Naive thymus-derived CD8-positive, alpha-beta T cell (primary cell): ENCODE results near the gene HNRNPU. TPM values are rescaled to one million over a fixed set of nuclear protein-coding genes. Genes with fewer than 3 reads are reported as not detected.

Experiments
- ATAC-seq, 2 donors: fragments of 150-1000 bp; cut with Tn5 transposase in 1 of 2; sonication (Bioruptor Pico), chemical (Tn5 transposase) in 1 of 2; 1 replicate in 1 of 2; 2 replicates in 1 of 2; pipeline ENCODE4 v1.10.0; 2021; ENCODE audit warnings: mild to moderate bottlenecking in 2 of 2, moderate library complexity in 2 of 2
- POLR2A ChIA-PET: fragments of 350-600 bp; sonication (Branson Sonifier 250); formaldehyde crosslinking; loops from one replicate; lab custom pipeline; 2021; ENCODE audit warnings: antibody characterized with exemption; lab: Charles Lee
- DNase-seq, 10 donors: peaks; one replicate each; pipeline versions ENCODE4 v3.0.0 to v3.0.0-alpha.2; 2020 to 2022
- H3K27ac Mint-ChIP-seq, 10 donors: one replicate each; pipeline ENCODE4 v1.8.0; 2020 to 2022; ENCODE audit warnings: mild to moderate bottlenecking in 10 of 10, mixed read lengths in 10 of 10, moderate library complexity in 4 of 10, inconsistent platforms in 1 of 10
- H3K27me3 Mint-ChIP-seq, 5 donors: one replicate each; pipeline ENCODE4 v1.8.0; 2021 to 2022; ENCODE audit warnings: mixed read lengths in 5 of 5
- H3K36me3 Mint-ChIP-seq, 3 donors: one replicate each; pipeline ENCODE4 v1.8.0; 2020 to 2022; ENCODE audit warnings: mixed read lengths in 3 of 3, mild to moderate bottlenecking in 2 of 3, inconsistent platforms in 1 of 3
- H3K4me1 Mint-ChIP-seq, 4 donors: one replicate each; pipeline ENCODE4 v1.8.0; 2021 to 2022; ENCODE audit warnings: mixed read lengths in 4 of 4
- H3K4me3 Mint-ChIP-seq, 10 donors: one replicate each; pipeline ENCODE4 v1.8.0; 2020 to 2022; ENCODE audit warnings: mild to moderate bottlenecking in 10 of 10, mixed read lengths in 10 of 10, moderate library complexity in 6 of 10, inconsistent platforms in 1 of 10
- H3K9me3 Mint-ChIP-seq, 9 donors: one replicate each; pipeline ENCODE4 v1.8.0; 2020 to 2022; ENCODE audit warnings: mixed read lengths in 9 of 9, mild to moderate bottlenecking in 3 of 9, inconsistent platforms in 1 of 9, moderate library complexity in 1 of 9
- polyA plus RNA-seq, 3 donors: library from polyadenylated mRNA; unstranded; fragments of 300-500 nt; fragmentation: Illumina TruSeq; gene quantifications; one replicate each; pipeline ENCODE4 v1.2.3, GENCODE V29; 2021
- total RNA-seq, 8 experiments: library from RNA in 2 of 8; stranded (reverse) in 2 of 8; gene quantifications; one replicate each; pipeline ENCODE4 v1.2.3 and lab custom pipeline; 2021 to 2026

HNRNPU gene
- total and polyA plus RNA-seq, 5 experiments from 2014 or later, result 179 to 403 (median 392) TPM

- no peaks in the 10 kb centered on the region for H3K9me3 Mint-ChIP-seq
- H3K4me3 Mint-ChIP-seq, result no peak overlapping the region
- peak overlapping the region in 8 of 10 donors; percentile 19 to 80 (median 44) for H3K27ac Mint-ChIP-seq
- ATAC-seq, result no peak
- peaks cover 28 to 85% (median 71%) of the 10 kb centered on the region in 4 donors for H3K4me1 Mint-ChIP-seq
- POLR2A ChIA-PET, result interaction anchor here (1.0 to 25.8 kb wide), 5 partner anchors 4 to 121 kb away, joined by 4 to 1109 read pairs (median 7); partner anchors contain the start of genes COX20 and HNRNPU
- peaks cover 10 to 94% (median 36%) of the 10 kb centered on the region in 3 donors for H3K36me3 Mint-ChIP-seq
- H3K27me3 Mint-ChIP-seq, result no peaks in the 10 kb centered on the region
- DNase-seq, result no peak
These were observed 14.1 kb downstream of the HNRNPU start for GRCh38 chr1:244850099-244850852.

DNA sequence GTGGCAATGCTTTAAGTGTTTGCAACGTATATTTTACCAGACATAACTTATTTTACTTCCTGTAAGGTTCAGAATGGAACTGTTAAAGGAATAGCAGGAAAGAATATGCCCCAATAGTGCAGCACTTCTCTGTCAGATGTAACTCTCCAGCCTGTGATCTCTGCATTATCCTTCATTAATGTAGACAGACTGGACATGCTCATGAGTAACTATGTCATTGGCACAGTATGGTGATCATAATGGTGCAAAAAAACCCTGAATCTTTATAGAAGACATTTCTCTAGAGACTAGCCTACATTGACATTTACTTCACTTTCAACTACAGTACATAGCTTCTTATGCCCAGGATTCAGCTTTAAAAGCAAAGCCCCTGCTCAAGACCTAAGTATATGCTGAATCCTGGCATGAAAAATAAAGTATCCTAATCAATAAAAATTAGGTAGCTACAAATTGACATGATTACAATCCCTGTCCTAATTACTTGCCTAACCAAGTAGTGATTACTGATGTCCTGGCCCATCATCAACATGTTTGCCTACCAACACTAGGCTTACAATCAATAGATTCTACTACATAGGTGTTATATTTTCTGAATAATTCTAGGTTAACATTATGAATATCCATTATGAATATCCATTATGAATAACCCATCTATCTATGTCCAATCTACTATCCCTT lies 15.0 kb downstream of the HNRNPU start:
- no peak overlapping the region for H3K4me3 Mint-ChIP-seq
- POLR2A ChIA-PET, result interaction anchor here (0.7 to 25.8 kb wide), 4 partner anchors 5 to 1773 kb away, joined by 3 to 1109 read pairs (median 556); partner anchors contain the start of genes COX20 and HNRNPU
- H3K27ac Mint-ChIP-seq, result peak overlapping the region in 8 of 10 donors; percentile 6 to 60 (median 28)
- DNase-seq (no peak), ATAC-seq (no peak)
- no peaks in the 10 kb centered on the region for H3K27me3 Mint-ChIP-seq
- peaks cover 5 to 94% (median 29%) of the 10 kb centered on the region in 3 donors for H3K36me3 Mint-ChIP-seq
- H3K4me1 Mint-ChIP-seq, result peaks cover 23 to 84% (median 66%) of the 10 kb centered on the region in 4 donors
- no peaks in the 10 kb centered on the region for H3K9me3 Mint-ChIP-seq

DNA sequence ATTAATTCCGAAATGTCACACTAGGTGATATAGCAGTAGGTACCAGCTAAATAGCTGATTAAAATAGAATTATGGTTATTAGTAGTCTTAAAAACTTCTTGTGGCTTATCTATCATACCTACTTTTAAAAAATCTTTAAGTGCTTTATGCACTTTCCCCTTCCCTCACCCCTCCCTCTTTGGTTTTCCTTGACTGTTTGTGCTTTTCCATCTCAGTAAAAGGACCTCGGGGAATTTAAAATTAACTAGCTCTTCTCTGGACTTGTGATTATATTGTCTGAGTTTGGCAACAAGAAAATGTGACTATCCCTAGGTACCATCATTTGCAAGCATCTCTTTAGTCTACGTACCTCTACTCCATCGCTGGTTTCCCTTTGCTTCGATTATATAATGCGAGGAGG lies 17.7 kb downstream of the HNRNPU start:
- ATAC-seq, result no peak
- peaks cover 12 to 83% (median 54%) of the 10 kb centered on the region in 4 donors for H3K4me1 Mint-ChIP-seq

GRCh38 chr1:244844155-244845121 lies 19.9 kb downstream of the HNRNPU start:
- ATAC-seq (peak in 1 of 2 donors; percentile 20), DNase-seq (peak in 1 of 10 donors; percentile 20)
- H3K27me3 Mint-ChIP-seq, result no peaks in the 10 kb centered on the region
- H3K4me1 Mint-ChIP-seq, result peaks cover 18 to 82% (median 59%) of the 10 kb centered on the region in 4 donors
- H3K27ac Mint-ChIP-seq, result peak overlapping the region in 9 of 10 donors; percentile 2 to 81 (median 40)
- peaks cover 5 to 94% (median 19%) of the 10 kb centered on the region in 3 donors for H3K36me3 Mint-ChIP-seq
- H3K4me3 Mint-ChIP-seq, result peak overlapping the region in 4 of 10 donors; percentile 11 to 33 (median 25)
- H3K9me3 Mint-ChIP-seq, result no peaks in the 10 kb centered on the region
- POLR2A ChIA-PET, result interaction anchor here (0.9 to 25.8 kb wide), 3 partner anchors 0 to 125 kb away, joined by 3 to 1109 read pairs (median 1109); partner anchors contain the start of genes COX20 and HNRNPU

More for the DNA sequence above, 17.7 kb downstream of the HNRNPU start:
- POLR2A ChIA-PET, result interaction anchor here (1.0 to 25.8 kb wide), 3 partner anchors 2 to 123 kb away, joined by 5 to 1109 read pairs (median 1109); partner anchors contain the start of genes COX20 and HNRNPU
- peaks cover 5 to 93% (median 22%) of the 10 kb centered on the region in 3 donors for H3K36me3 Mint-ChIP-seq
- peak overlapping the region in 1 of 10 donors; percentile 37 for H3K27ac Mint-ChIP-seq
- peak overlapping the region in 1 of 10 donors; percentile 29 for H3K4me3 Mint-ChIP-seq
- no peak for DNase-seq
- H3K27me3 Mint-ChIP-seq, result no peaks in the 10 kb centered on the region
- no peaks in the 10 kb centered on the region for H3K9me3 Mint-ChIP-seq

DNA sequence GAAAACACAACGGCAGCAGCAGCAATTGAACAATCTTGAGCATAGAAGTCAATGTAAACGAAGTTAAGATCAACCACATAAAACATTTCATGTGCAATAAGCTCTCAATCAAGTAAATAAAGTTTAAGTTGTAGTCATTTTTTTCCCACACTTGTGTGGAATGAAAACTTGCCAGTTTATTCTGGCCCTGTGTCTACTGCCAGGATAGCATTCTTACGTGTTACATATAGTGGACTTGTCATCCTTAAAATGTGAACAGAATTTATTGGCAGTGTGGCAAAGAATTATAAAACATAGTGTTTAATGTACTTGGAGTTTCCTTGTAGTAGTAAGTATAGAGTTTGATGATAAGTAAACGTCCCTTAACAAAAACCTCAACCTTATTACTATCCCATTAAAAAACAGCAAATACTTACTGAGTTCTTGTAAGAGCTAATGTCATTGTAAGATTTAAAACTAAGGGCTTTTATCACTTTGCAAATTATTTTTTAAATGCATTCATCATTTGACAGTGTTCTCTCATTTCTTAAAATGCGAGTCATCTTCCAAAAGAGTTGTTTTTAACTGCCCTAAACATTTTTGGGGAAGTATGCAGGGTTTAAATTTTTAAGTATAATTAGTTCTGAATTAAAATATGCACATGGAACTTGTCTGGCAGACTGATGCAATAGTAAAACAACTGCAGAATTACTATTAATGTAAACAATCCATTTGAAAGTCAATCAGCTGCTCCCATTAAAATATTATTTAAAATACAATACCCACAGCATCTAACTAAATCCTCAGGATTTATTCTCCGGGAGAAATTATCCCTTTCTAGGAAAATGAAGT lies 21.0 kb downstream of the HNRNPU start:
- H3K27ac Mint-ChIP-seq, result peak overlapping the region in 2 of 10 donors; percentile 40 to 98
- POLR2A ChIA-PET, result interaction anchor here (0.9 to 25.8 kb wide), 3 partner anchors 1 to 126 kb away, joined by 3 to 1109 read pairs (median 1109); partner anchors contain the start of genes COX20 and HNRNPU
- peaks cover 2 to 93% (median 28%) of the 10 kb centered on the region in 3 donors for H3K36me3 Mint-ChIP-seq

GRCh38 chr1:244841273-244841927 lies 22.9 kb downstream of the HNRNPU start:
- ATAC-seq (no peak), DNase-seq (no peak)
- Mint-ChIP-seq H3K27me3 (no peaks in the 10 kb centered on the region), H3K9me3 (peaks cover 0 to 7% (median 0%) of the 10 kb centered on the region in 9 donors), H3K36me3 (peaks cover 8 to 85% (median 26%) of the 10 kb centered on the region in 3 donors), H3K4me1 (peaks cover 25 to 84% (median 65%) of the 10 kb centered on the region in 4 donors), H3K4me3 (no peak overlapping the region), H3K27ac (peak overlapping the region in 4 of 10 donors; percentile 12 to 98 (median 20))
- POLR2A ChIA-PET, result interaction anchor here (1.4 to 23.9 kb wide), 2 partner anchors 13 to 128 kb away, joined by 3 to 1109 read pairs; partner anchors contain the start of gene HNRNPU

More for the DNA sequence above, 21.0 kb downstream of the HNRNPU start:
- peaks cover 0 to 2% (median 0%) of the 10 kb centered on the region in 9 donors for H3K9me3 Mint-ChIP-seq
- H3K27me3 Mint-ChIP-seq, result no peaks in the 10 kb centered on the region
- H3K4me1 Mint-ChIP-seq, result peaks cover 18 to 82% (median 59%) of the 10 kb centered on the region in 4 donors
- DNase-seq (no peak), ATAC-seq (no peak)
- H3K4me3 Mint-ChIP-seq, result no peak overlapping the region

- peaks cover 0 to 7% (median 0%) of the 10 kb centered on the region in 9 donors for H3K9me3 Mint-ChIP-seq
- H3K4me1 Mint-ChIP-seq, result peaks cover 28 to 87% (median 66%) of the 10 kb centered on the region in 4 donors
- peak overlapping the region in 8 of 10 donors; percentile 21 to 98 (median 66) for H3K27ac Mint-ChIP-seq
- POLR2A ChIA-PET, result interaction anchor here (0.5 to 23.9 kb wide), 4 partner anchors 14 to 199 kb away, joined by 3 to 1109 read pairs (median 4); partner anchors contain the start of gene HNRNPU
- H3K4me3 Mint-ChIP-seq, result peak overlapping the region in 3 of 10 donors; percentile 11 to 30 (median 20)
- no peaks in the 10 kb centered on the region for H3K27me3 Mint-ChIP-seq
- H3K36me3 Mint-ChIP-seq, result peaks cover 8 to 74% (median 23%) of the 10 kb centered on the region in 3 donors
- ATAC-seq (no peak), DNase-seq (no peak)
These were observed 24.0 kb downstream of the HNRNPU start for GRCh38 chr1:244840219-244840794.

DNA sequence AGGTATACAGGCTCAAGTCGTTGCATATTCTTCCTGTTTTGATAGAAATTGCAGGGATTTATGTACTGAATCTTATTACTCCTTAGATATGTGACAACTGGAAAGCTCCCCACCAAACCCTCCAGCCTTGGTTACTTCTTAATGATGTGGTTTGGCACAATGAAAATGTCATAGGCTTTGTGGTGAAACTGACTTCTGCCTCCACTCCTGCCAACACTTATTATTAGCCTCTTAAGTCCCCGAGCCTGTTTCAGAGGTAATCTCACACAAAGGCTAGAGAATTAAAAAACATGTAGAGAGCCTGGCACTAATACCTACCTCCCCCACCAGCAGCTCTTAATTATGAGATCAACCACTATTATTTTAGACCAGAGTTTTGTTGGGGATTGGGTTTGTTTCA lies 24.7 kb downstream of the HNRNPU start:
- Mint-ChIP-seq H3K4me3 (peak overlapping the region in 4 of 10 donors; percentile 11 to 20 (median 16)), H3K27me3 (no peaks in the 10 kb centered on the region), H3K27ac (peak overlapping the region in 8 of 10 donors; percentile 3 to 98 (median 69)), H3K9me3 (peaks cover 0 to 7% (median 0%) of the 10 kb centered on the region in 9 donors), H3K4me1 (peaks cover 27 to 83% (median 65%) of the 10 kb centered on the region in 4 donors), H3K36me3 (peaks cover 8 to 68% (median 23%) of the 10 kb centered on the region in 3 donors)
- POLR2A ChIA-PET, result interaction anchor here (1.4 to 23.9 kb wide), 2 partner anchors 15 to 130 kb away, joined by 3 to 1109 read pairs; partner anchors contain the start of gene HNRNPU
- DNase-seq, result no peak
- ATAC-seq, result no peak

- H3K36me3 Mint-ChIP-seq, result peaks cover 8 to 51% (median 19%) of the 10 kb centered on the region in 3 donors
- DNase-seq (no peak), ATAC-seq (no peak)
- H3K27me3 Mint-ChIP-seq, result no peaks in the 10 kb centered on the region
- POLR2A ChIA-PET, result interaction anchor here (0.6 to 23.9 kb wide), 4 partner anchors 17 to 649 kb away, joined by 3 to 1109 read pairs (median 125); partner anchors contain the start of gene HNRNPU
- peak overlapping the region in 9 of 10 donors; percentile 3 to 99 (median 11) for H3K4me3 Mint-ChIP-seq
- H3K27ac Mint-ChIP-seq, result peak overlapping the region; percentile 29 to 98 (median 52)
- H3K4me1 Mint-ChIP-seq, result peaks cover 27 to 71% (median 64%) of the 10 kb centered on the region in 4 donors
- H3K9me3 Mint-ChIP-seq, result peaks cover 0 to 7% (median 0%) of the 10 kb centered on the region in 9 donors
These were observed 26.6 kb downstream of the HNRNPU start for GRCh38 chr1:244837597-244838258.
